Raji (cell line): Measurements from ENCODE around the gene ZEB1.

Experiments
- POLR2A ChIP-seq: IDR thresholded peaks from 2 replicates; pipeline ENCODE4 v1.6.1; 2011; ENCODE audit warnings: low read depth, low read length, control low read depth; ENCODE audit not compliant: insufficient read depth

ZEB1 gene

DNA sequence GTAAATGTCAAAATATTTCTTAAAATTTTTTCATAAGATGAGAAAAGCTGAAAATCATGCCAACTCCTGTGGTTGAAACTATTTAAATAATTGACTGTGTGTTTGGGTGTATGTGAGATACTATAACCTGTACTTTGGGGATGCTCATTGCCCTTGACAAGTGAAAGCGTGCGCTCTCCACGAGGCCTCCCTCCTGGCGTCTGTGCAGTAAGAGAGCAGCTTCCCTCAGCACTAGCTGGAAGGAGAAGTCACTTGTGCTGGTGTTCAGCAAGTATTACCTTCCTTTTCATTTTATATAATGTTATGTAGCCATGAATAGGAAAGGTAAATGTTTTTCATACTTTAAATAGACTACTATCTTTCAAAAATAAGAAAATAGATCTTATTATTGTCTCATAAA is 118.9 kb downstream of the ZEB1 start:
- TF ChIP-seq POLR2A = no peak

DNA sequence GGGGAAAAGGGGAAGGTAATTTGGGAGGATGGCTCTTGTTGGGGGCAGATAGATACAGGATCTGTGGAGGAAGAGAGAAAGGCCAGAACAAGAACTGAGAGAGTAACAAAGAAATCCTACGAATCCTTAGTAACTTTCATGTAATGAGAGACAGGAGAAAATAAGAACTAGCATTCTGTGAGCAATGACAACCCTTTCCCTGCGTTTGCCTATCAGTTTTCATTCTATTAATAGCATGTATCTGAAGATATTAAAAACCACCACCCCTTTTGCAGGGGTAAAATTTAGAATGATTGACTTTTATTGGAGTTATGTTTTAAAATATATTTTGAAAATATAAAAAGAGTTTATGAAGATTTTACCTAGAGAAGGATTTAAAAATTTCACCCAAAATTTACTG is 132.8 kb downstream of the ZEB1 start:
- no peak for TF ChIP-seq POLR2A

- TF ChIP-seq POLR2A = no peak
These were observed 137.5 kb downstream of the ZEB1 start for GRCh38 chr10:31456468-31456867.

- TF ChIP-seq POLR2A = no peak
These were observed 138.8 kb downstream of the ZEB1 start for GRCh38 chr10:31457858-31458257.

DNA sequence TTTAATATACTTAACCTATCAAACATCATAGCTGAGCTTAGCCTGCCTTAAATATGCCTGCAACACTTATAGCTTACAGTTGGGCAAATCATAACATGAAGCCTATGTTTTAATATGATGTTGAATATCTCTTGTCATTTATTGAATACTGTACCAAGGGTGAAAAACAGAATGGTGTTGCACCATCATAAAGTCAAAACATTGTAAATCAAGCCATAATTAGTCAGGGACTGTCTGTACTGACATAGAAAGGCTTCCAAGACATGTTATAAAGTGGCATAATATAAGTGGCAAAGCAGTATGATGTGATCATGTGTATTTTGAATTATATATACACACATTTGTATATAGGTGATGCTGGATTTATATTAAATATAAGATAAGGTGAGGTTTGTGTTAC is 140.0 kb downstream of the ZEB1 start:
- no peak for TF ChIP-seq POLR2A

- no peak for TF ChIP-seq POLR2A
These were observed 141.2 kb downstream of the ZEB1 start for GRCh38 chr10:31460242-31460641.

DNA sequence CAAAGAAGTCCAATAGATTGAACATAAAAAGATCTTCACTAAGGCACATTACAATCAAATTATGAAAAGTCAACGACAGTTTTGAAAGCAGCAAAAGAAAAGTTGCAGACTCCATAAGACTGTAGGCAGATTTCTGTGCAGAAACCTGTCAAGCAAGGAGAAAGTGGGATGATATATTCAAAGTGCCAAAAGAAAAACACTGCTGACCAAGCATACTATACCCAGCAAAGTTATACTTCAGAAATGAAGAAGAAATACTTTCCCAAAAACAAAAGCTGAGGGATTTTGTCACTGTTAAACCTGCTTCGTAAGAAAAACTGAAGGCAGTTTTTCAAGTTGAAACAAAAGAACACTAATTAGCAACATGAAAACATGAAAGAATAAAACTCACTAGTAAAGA is 145.5 kb downstream of the ZEB1 start:
- TF ChIP-seq POLR2A = no peak

- TF ChIP-seq POLR2A = no peak
These were observed 147.3 kb downstream of the ZEB1 start for GRCh38 chr10:31466313-31466712.

GRCh38 chr10:31467791-31468535 is 148.9 kb downstream of the ZEB1 start:
- no peak for TF ChIP-seq POLR2A

- no peak for TF ChIP-seq POLR2A
These were observed 149.5 kb downstream of the ZEB1 start for GRCh38 chr10:31468536-31468859.

GRCh38 chr10:31475519-31475918 is 156.5 kb downstream of the ZEB1 start:
- TF ChIP-seq POLR2A = no peak

DNA sequence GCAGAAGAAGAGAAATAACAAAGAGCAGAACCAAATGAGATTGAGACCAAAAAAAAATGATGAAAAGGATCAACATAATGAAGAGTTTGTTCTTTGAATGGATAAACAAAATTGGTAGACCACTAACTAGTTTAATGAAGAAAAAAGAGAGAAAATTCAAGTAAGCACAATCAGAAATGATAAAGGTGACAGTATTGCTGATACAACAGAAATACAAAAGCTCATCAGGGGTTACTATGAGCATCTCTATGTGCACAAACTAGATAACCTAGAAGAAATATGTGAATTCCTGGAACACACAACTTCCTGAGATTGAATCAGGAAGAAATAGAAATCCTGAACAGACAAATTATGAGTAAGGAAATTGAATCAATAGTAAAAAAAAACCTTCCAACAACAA is 157.1 kb downstream of the ZEB1 start:
- no peak for TF ChIP-seq POLR2A

DNA sequence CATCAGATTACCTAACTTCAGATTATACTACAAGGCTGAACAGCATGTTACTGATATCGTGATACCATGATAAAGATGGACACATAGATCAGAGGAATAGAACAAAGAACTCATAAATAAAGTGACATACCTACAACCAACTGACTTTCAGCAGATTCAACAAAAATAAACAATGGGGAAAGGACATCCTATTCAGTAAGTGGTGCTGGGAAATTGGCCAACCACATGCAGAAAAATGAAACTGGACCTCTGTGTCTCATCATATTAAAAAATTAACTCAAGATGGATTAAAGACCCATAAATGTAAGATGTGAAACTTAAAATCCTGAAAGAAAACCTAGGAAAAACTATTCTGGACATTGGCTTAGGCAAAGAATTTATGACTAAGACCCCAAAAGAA is 158.6 kb downstream of the ZEB1 start:
- no peak for TF ChIP-seq POLR2A

DNA sequence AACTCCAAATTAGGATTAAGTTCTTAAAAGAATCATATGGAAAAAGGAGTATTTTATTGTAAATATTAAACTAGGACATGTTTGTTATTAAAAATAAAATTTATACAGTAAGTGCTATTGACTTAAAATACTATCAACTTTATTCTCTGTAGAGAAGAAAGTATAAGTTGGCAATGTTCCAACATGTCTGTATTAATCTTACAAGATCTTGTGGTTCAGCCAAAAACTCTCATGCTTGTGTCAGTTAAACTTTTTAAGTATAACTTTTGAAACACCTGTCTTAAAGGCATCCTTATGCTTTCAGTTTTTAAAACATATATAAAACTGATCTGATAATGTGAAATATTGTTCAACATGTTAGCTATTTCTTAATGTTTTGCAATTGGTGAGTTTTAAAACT is 160.7 kb downstream of the ZEB1 start:
- TF ChIP-seq POLR2A = no peak

DNA sequence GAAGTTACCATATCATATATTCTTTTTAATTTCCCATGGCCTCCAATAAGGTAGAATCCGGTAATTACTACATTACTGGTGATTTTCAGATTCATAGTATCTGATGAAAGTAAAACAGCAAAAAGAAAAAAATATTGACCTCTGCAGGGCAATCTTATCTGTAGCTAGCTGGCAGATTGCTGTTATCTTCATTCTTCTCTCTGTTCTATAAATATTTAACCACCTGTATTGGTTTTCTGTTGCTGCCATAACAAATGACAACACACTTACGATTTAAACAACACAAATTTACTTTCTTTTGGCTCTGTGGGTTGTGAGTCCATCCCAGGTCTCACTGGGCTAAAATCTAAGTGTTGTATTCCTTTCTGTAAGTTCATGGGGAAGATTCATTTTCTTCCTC is 164.5 kb downstream of the ZEB1 start:
- no peak for TF ChIP-seq POLR2A

- no peak for TF ChIP-seq POLR2A
These were observed 165.6 kb downstream of the ZEB1 start for GRCh38 chr10:31484431-31485135.
